Measurements from ENCODE around the gene UVRAG.

GRCh38 chr11:75888416-75888815, 73.4 kb downstream of the UVRAG start:
- TF ChIP-seq CTCF (conservative IDR thresholded peaks at IDR 0.05; ENCODE audit: low read depth, low read length): no peak
- no peak for TF ChIP-seq EZH2 (IDR thresholded peaks at IDR 0.05; ENCODE audit: low read length, unreplicated experiment)

Measured in PC-3 (cell line).